GM19351 (cell line): ENCODE results near the gene LBP.
"Not testable (repeated sequence)": the region's sequence is repeated elsewhere in the genome, so short reads cannot be mapped to it uniquely, and the experiment has no call there.

Experiments used
- ATAC-seq: cut with Tn5 transposase; IDR thresholded peaks from one replicate; pipeline ENCODE4 v1.9.1; 2021; ENCODE audit warnings: mild to moderate bottlenecking, moderate library complexity; ENCODE audit not compliant: unreplicated experiment

Gene LBP

GRCh38 chr20:38317422-38317821 lies 28.9 kb upstream of the LBP start:
- ATAC-seq, result no peak

- ATAC-seq, result no peak
These were observed 26.1 kb upstream of the LBP start for GRCh38 chr20:38320221-38320620.

- ATAC-seq, result no peak
These were observed 24.2 kb upstream of the LBP start for GRCh38 chr20:38321959-38322598.

- ATAC-seq, result no peak
These were observed 22.1 kb upstream of the LBP start for GRCh38 chr20:38324159-38324558.

- no peak for ATAC-seq
These were observed 21.1 kb upstream of the LBP start for GRCh38 chr20:38325167-38325566.

GRCh38 chr20:38325905-38326304 lies 20.4 kb upstream of the LBP start:
- ATAC-seq, result no peak

GRCh38 chr20:38326309-38326708 lies 20.0 kb upstream of the LBP start:
- no peak for ATAC-seq

GRCh38 chr20:38330638-38331037 lies 15.6 kb upstream of the LBP start:
- no peak for ATAC-seq

GRCh38 chr20:38331245-38331644 lies 15.0 kb upstream of the LBP start:
- no peak for ATAC-seq

GRCh38 chr20:38331814-38332213 lies 14.5 kb upstream of the LBP start:
- no peak for ATAC-seq

- no peak for ATAC-seq
These were observed 12.3 kb upstream of the LBP start for GRCh38 chr20:38334016-38334415.

- ATAC-seq, result no peak
These were observed 9.6 kb upstream of the LBP start for GRCh38 chr20:38336726-38337125.

GRCh38 chr20:38337561-38338140 lies 8.6 kb upstream of the LBP start:
- ATAC-seq, result no peak

GRCh38 chr20:38338849-38339520 lies 7.3 kb upstream of the LBP start:
- ATAC-seq, result no peak

- not testable (repeated sequence) for ATAC-seq
These were observed 6.8 kb upstream of the LBP start for GRCh38 chr20:38339521-38339896.

- ATAC-seq, result no peak
These were observed 6.3 kb upstream of the LBP start for GRCh38 chr20:38339997-38340396.

GRCh38 chr20:38340693-38341092 lies 5.6 kb upstream of the LBP start:
- ATAC-seq, result no peak

GRCh38 chr20:38342216-38342615 lies 4.1 kb upstream of the LBP start:
- ATAC-seq, result no peak

- ATAC-seq, result no peak
These were observed 3.5 kb upstream of the LBP start for GRCh38 chr20:38342713-38343310.

GRCh38 chr20:38343311-38344106 lies 2.8 kb upstream of the LBP start:
- no peak for ATAC-seq

GRCh38 chr20:38344107-38344701 lies 2.1 kb upstream of the LBP start:
- ATAC-seq, result no peak
